Retina (tissue), 1 donor: ENCODE measurements around the gene APOA1.
"Not testable (repeated sequence)": the region's sequence is repeated elsewhere in the genome, so short reads cannot be mapped to it uniquely, and the experiment has no call there.

ENCODE experiments used
- DNase-seq: peaks from one replicate; pipeline ENCODE4 v3.0.0-alpha.2; 2016

Gene APOA1

GRCh38 chr11:116857316-116857715 is 19.9 kb upstream of the APOA1 start:
- DNase-seq = no peak

- no peak for DNase-seq
These were observed 19.0 kb upstream of the APOA1 start for GRCh38 chr11:116856423-116856822.

- no peak for DNase-seq
These were observed 18.0 kb upstream of the APOA1 start for GRCh38 chr11:116855413-116855812.

GRCh38 chr11:116853461-116854073 is 16.1 kb upstream of the APOA1 start:
- no peak for DNase-seq

GRCh38 chr11:116852261-116853031 is 15.0 kb upstream of the APOA1 start:
- DNase-seq = no peak

- no peak for DNase-seq
These were observed 14.2 kb upstream of the APOA1 start for GRCh38 chr11:116851626-116852025.

GRCh38 chr11:116849486-116849885 is 12.1 kb upstream of the APOA1 start:
- DNase-seq = no peak

- DNase-seq = no peak
These were observed 11.6 kb upstream of the APOA1 start for GRCh38 chr11:116849060-116849459.

- DNase-seq = no peak
These were observed 10.2 kb upstream of the APOA1 start for GRCh38 chr11:116847612-116848011.

GRCh38 chr11:116844722-116845121 is 7.3 kb upstream of the APOA1 start:
- DNase-seq = no peak

- DNase-seq = no peak
These were observed 6.2 kb upstream of the APOA1 start for GRCh38 chr11:116843661-116844060.

GRCh38 chr11:116842909-116843308 is 5.5 kb upstream of the APOA1 start:
- no peak for DNase-seq

- DNase-seq = no peak
These were observed 4.7 kb upstream of the APOA1 start for GRCh38 chr11:116842117-116842516.

- no peak for DNase-seq
These were observed 3.4 kb upstream of the APOA1 start for GRCh38 chr11:116840746-116841296.

GRCh38 chr11:116840224-116840745 is 2.9 kb upstream of the APOA1 start:
- DNase-seq = no peak

- DNase-seq = no peak
These were observed 1.1 kb upstream of the APOA1 start for GRCh38 chr11:116838321-116839084.

- DNase-seq = no peak
These were observed 810 bp downstream of the APOA1 start for GRCh38 chr11:116836632-116836991.

- DNase-seq = peak; percentile 98
These were observed 1.4 kb downstream of the APOA1 start for GRCh38 chr11:116835791-116836631.

- no peak for DNase-seq
These were observed 2.2 kb downstream of the APOA1 start for GRCh38 chr11:116835042-116835772.

GRCh38 chr11:116834535-116835041 is 2.8 kb downstream of the APOA1 start:
- DNase-seq = not testable (repeated sequence)

GRCh38 chr11:116833816-116834534 is 3.4 kb downstream of the APOA1 start:
- DNase-seq = no peak
